PFSK-1 (cell line): ENCODE measurements around the gene CD200.

Experiments used
- POLR2AphosphoS5 ChIP-seq: IDR thresholded peaks from 2 replicates; pipeline ENCODE4 v1.6.1; 2012; ENCODE audit warnings: low read depth, mild to moderate bottlenecking, control low read depth, low read length, moderate library complexity
- SIN3A ChIP-seq: IDR thresholded peaks from 2 replicates; pipeline ENCODE4 v1.6.1; 2012; ENCODE audit warnings: mild to moderate bottlenecking, low read length, moderate library complexity, borderline replicate concordance; ENCODE audit not compliant: insufficient read depth
- TAF1 ChIP-seq: IDR thresholded peaks from 2 replicates; pipeline ENCODE4 v1.6.1; 2012; ENCODE audit warnings: low read length, control low read depth, borderline replicate concordance; ENCODE audit not compliant: insufficient read depth

- TF ChIP-seq TAF1 (no peak), POLR2AphosphoS5 (no peak), SIN3A (no peak)
Observed at GRCh38 chr3:112338727-112339056, 5.7 kb downstream of the CD200 start.
